Measurements from ENCODE around the gene NOCT. TPM values are rescaled to one million over a fixed set of nuclear protein-coding genes. Genes with fewer than 3 reads are reported as not detected.
A peak's percentile ranks its signal among the peaks of the same experiment; 100 is the strongest.

NOCT gene
- total and polyA plus RNA-seq, 3 donors from 2014 or later: 7.7 to 19.3 (median 19.0) TPM

GRCh38 chr4:139015948-139016471, 429 bp downstream of the NOCT start:
- Histone ChIP-seq H3K4me1 (peaks cover 9% of the 10 kb centered on the region), H3K4me3 (peak overlapping the region; percentile 76 to 85), H3K9me3 (no peaks in the 10 kb centered on the region), H3K36me3 (ENCODE audit: low read depth, missing control alignments) (no peaks in the 10 kb centered on the region), H3K27me3 (no peaks in the 10 kb centered on the region), H3K27ac (peak overlapping the region; percentile 81 to 88)
- WGBS, 2 donors: 0% methylated on average over 21 to 23 of the region's 55 CpGs
- intact Hi-C loops (cut with DNase I; ENCODE audit: low total_unique reads): no loop called here
- TF ChIP-seq POLR2A (IDR thresholded peaks at IDR 0.05) (no peak), CTCF (IDR thresholded peaks at IDR 0.05) (no peak)
- peak; percentile 71 for DNase-seq

- Histone ChIP-seq H3K27ac (no peak overlapping the region), H3K4me3 (no peak overlapping the region), H3K27me3 (no peaks in the 10 kb centered on the region), H3K36me3 (ENCODE audit: low read depth, missing control alignments) (no peaks in the 10 kb centered on the region), H3K4me1 (peaks cover 9% of the 10 kb centered on the region), H3K9me3 (no peaks in the 10 kb centered on the region)
- no peak for DNase-seq
- intact Hi-C loops (cut with DNase I; ENCODE audit: low total_unique reads): no loop called here
- 49 to 58% methylated on average over 3 of the region's 3 CpGs for WGBS, 2 donors
- TF ChIP-seq CTCF (IDR thresholded peaks at IDR 0.05) (no peak), POLR2A (IDR thresholded peaks at IDR 0.05) (no peak)
Observed at GRCh38 chr4:139017861-139018260, 2.3 kb downstream of the NOCT start.

- intact Hi-C loops (cut with DNase I; ENCODE audit: low total_unique reads): no loop called here
- Histone ChIP-seq H3K4me1 (peaks cover 9% of the 10 kb centered on the region), H3K27ac (no peak overlapping the region), H3K4me3 (no peak overlapping the region), H3K36me3 (ENCODE audit: low read depth, missing control alignments) (no peaks in the 10 kb centered on the region), H3K27me3 (no peaks in the 10 kb centered on the region), H3K9me3 (no peaks in the 10 kb centered on the region)
- TF ChIP-seq POLR2A (IDR thresholded peaks at IDR 0.05) (no peak), CTCF (IDR thresholded peaks at IDR 0.05) (no peak)
- no peak for DNase-seq
Observed at GRCh38 chr4:139018501-139018900, 2.9 kb downstream of the NOCT start.

GRCh38 chr4:139018971-139019758, 3.6 kb downstream of the NOCT start:
- H3K27me3 ChIP-seq: no peaks in the 10 kb centered on the region
- no peak for DNase-seq

More at GRCh38 chr4:139018971-139019758, 3.6 kb downstream of the NOCT start:
- Histone ChIP-seq H3K4me3 (no peak overlapping the region), H3K4me1 (peaks cover 9% of the 10 kb centered on the region), H3K27ac (no peak overlapping the region), H3K36me3 (ENCODE audit: low read depth, missing control alignments) (no peaks in the 10 kb centered on the region), H3K9me3 (no peaks in the 10 kb centered on the region)
- intact Hi-C loops (cut with DNase I; ENCODE audit: low total_unique reads): no loop called here
- no peak for TF ChIP-seq POLR2A (IDR thresholded peaks at IDR 0.05)
- TF ChIP-seq CTCF (IDR thresholded peaks at IDR 0.05): no peak
- WGBS, 2 donors: 85 to 97% methylated on average over 10 of the region's 10 CpGs
